NCI-H2029 (cell line): ENCODE data around the gene NTSR1.

ENCODE experiments used
- DNase-seq: peaks from one replicate; lab custom pipeline; 2025; lab: John Stamatoyannopoulos, UW

The NTSR1 gene

GRCh38 chr20:62771396-62772102 lies 62.9 kb downstream of the NTSR1 start:
- no peak for DNase-seq

GRCh38 chr20:62772103-62772611 lies 63.5 kb downstream of the NTSR1 start:
- DNase-seq, result no peak

GRCh38 chr20:62772619-62772989 lies 64.0 kb downstream of the NTSR1 start:
- no peak for DNase-seq

GRCh38 chr20:62772990-62773844 lies 64.6 kb downstream of the NTSR1 start:
- DNase-seq, result no peak

- DNase-seq, result no peak
Observed at GRCh38 chr20:62773845-62774714, 65.4 kb downstream of the NTSR1 start.

GRCh38 chr20:62774762-62775161 lies 66.1 kb downstream of the NTSR1 start:
- DNase-seq, result no peak

GRCh38 chr20:62775206-62775605 lies 66.6 kb downstream of the NTSR1 start:
- DNase-seq, result no peak

- no peak for DNase-seq
Observed at GRCh38 chr20:62776035-62776691, 67.5 kb downstream of the NTSR1 start.

GRCh38 chr20:62776692-62777527 lies 68.3 kb downstream of the NTSR1 start:
- no peak for DNase-seq

GRCh38 chr20:62777528-62777830 lies 68.8 kb downstream of the NTSR1 start:
- no peak for DNase-seq

GRCh38 chr20:62778058-62778457 lies 69.4 kb downstream of the NTSR1 start:
- no peak for DNase-seq

- DNase-seq, result no peak
Observed at GRCh38 chr20:62778601-62779416, 70.2 kb downstream of the NTSR1 start.

- DNase-seq, result no peak
Observed at GRCh38 chr20:62779417-62779685, 70.7 kb downstream of the NTSR1 start.

- DNase-seq, result no peak
Observed at GRCh38 chr20:62780204-62780603, 71.6 kb downstream of the NTSR1 start.

GRCh38 chr20:62780696-62781095 lies 72.1 kb downstream of the NTSR1 start:
- no peak for DNase-seq

- DNase-seq, result no peak
Observed at GRCh38 chr20:62782149-62782892, 73.7 kb downstream of the NTSR1 start.

GRCh38 chr20:62782893-62783278 lies 74.2 kb downstream of the NTSR1 start:
- DNase-seq, result no peak

GRCh38 chr20:62784497-62784896 lies 75.9 kb downstream of the NTSR1 start:
- DNase-seq, result no peak

GRCh38 chr20:62785393-62785792 lies 76.8 kb downstream of the NTSR1 start:
- DNase-seq, result no peak

GRCh38 chr20:62786157-62786556 lies 77.5 kb downstream of the NTSR1 start:
- no peak for DNase-seq
